ENCODE measurements around the gene FAM83C.

The FAM83C gene

DNA sequence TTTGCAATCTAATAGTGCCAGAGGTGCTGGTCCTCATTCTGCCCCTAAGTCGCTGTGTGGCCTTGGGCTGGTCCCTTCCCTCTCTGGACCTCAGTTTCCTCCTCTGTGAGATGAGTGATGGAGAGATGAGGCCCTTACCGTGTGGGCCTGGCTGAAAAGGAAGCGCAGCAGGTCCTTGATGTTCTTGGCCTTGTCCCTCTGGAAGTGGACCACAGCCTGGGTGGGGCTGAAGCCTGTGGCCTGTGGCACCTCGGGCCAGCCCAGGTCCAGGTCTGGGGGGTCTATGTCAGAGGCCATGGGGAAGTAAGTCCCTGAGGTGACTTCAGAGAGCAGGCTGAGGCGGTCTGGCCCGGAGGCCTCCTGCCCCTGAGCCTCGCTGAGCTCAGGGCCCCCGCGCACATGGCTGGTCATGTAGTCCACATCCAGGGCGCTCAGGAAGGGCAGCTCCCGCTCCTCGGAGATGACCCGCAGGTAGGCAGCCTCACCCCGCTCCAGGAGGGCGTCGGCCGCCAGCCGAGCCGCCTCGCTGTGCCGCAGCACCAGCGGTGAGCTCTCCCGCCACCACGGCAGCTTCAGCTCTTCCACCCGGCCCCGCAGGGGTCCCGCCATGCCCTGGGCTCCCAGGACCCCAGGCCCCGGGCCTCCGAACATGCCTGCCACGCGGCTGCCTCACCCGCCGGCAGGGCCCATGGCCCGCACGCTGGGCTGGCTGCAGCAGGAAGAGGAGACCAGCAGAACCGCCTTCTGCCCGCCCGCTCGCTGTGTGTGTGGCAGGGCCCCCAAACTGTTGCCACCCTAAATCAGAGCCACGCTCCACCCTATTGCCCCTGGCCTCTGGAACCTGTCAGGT lies at the start of gene FAM83C:
FAM83C (minus strand) TSS at position 772 of the 850 bp plus-strand sequence; CDS start at position 651, 121 bp downstream.
- in situ Hi-C loops (cut with MboI; ENCODE audit: low sequenced_read_pairs): no loop called here

DNA sequence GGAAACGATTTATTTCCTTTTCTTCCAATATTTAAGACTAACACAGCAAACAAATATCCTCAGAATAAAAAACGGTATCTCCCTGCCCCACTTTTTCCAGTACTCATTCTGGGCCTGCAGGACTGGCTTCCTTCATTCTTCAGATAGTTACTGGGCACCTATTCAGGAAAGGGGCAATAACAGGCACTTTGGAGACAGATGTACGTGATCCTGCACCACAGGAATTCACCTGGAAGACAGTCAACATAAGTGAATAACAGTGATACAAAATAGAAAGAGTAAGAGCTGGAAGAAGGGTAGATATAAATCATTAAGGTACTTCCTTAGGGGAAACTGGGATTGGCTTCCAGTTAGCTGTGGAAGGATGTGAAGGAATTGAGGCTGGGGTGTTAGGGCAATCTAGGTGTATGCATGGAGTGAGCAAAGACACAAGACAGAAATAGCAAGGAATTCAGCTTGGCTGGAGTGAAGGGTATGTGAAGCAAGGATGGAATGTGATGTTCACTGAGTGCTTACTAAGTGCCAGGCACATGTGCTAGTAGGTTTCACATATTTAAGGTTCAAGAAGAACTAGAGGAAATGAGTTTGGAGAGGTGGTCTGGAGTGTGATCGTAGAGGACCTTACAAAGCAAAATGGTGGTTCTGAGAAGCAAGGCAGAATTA lies 49.3 kb upstream of the FAM83C start:
- in situ Hi-C loops (cut with MboI; ENCODE audit: low sequenced_read_pairs): no loop called here

DNA sequence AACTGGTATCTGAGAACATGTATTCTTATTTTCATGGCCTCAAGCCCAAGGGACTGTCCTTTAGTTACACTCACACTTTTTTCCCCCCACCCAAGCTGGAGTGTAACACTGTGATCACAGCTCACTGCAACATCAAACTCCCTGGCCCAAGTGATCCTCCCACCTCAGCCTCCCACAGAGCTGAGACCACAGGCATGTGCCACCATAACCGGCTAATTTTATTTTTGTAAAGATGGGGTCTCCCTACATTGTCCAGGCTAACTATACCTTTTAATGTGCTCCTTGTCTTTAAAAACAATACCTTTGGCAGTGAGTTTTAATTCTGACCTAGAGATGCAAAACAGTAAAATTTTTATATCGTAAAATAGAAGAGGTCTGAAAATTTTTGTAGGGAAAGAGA lies 48.2 kb upstream of the FAM83C start:
- in situ Hi-C loops (cut with MboI; ENCODE audit: low sequenced_read_pairs): no loop called here

DNA sequence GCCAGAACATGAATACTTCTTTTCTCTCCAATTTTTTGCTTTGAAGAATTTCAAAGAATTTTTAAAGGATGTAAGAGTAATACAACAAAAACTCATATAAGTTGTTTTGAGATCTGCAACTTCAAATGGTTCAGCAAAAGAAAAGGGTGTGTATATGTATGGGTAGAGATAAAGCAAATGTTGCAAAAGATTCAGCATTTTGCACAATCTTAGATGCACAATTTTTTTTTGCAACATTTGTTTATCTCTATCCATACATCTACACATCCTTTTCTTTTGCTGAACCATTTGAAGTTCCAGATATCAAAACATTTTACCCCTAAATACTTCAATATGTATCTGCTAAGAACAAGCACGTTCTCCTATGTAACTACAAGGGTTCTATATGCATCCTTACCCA lies 47.4 kb upstream of the FAM83C start:
- in situ Hi-C loops (cut with MboI; ENCODE audit: low sequenced_read_pairs): no loop called here

DNA sequence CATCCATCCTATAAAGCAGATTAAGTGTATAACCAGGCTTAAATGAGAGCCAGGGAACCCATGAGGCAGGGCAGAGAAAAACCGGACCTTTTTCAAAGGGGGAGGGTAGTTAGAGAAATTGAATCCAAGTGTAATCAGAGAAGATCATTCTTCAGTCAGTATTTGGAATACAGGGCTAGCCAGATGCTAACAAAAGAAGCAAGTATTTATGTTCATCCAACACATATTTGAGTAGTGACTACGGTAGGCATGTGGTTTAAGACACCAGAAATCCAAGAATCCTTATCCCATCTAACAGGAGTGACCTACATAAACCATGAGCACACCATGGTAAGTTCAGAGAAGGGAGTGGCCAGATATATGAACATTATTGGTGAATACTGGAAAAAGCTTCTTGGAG lies 46.8 kb upstream of the FAM83C start:
- in situ Hi-C loops (cut with MboI; ENCODE audit: low sequenced_read_pairs): no loop called here

DNA sequence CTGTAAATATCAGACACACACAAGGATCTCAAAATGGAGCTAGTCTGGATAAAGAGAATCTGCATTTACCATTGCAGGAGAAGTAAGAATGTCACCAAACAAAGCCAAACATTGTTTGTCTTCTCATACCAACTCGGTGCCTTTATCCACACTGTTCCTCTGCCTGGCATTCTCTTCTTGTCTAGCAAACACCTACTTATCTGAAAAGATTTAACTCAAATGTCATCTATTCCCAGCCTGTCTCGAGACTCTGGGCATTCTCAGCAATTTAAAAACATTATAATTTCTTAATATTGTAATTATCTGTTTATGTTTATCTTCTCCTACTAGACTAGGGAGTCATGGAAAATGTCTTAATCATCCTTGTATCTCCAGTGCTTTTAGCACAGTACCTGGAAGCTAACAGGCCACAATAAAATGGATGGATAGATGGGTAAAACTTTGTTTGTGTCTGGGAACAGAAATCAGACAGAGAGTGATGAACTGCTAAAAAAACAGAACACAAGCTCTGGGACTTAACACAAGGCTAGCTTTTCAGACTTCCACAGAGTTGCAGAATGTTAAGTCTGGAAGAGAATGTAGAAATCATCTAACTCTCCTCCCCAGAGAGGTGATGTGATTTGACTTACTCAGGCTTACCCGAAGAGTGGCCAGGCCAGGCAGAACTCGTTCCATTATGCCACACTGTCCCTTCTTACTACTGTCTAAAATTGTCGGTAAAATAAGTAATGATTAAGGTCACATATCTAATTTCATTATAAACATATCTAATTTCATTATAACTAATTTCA lies 42.3 kb upstream of the FAM83C start:
- in situ Hi-C loops (cut with MboI; ENCODE audit: low sequenced_read_pairs): no loop called here

DNA sequence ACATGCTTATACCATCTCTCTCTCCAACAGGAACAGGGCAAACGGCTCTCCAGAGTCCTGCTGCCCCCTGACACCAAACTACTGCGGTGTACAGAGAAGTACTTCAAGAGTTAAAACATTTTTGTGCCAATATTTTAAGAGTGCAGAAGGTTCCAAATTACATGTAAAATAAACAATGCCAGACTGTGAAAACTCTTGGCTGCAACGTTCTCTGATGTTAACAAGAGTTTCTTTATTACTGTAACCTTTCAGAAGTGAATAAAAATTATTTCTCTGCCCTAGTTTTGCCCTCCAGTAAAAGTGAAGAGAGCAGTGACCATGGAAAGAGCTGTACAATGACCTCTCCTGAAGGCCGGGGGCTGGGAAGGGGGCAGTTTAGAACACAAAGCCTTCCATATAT lies 41.4 kb upstream of the FAM83C start:
- in situ Hi-C loops (cut with MboI; ENCODE audit: low sequenced_read_pairs): no loop called here

DNA sequence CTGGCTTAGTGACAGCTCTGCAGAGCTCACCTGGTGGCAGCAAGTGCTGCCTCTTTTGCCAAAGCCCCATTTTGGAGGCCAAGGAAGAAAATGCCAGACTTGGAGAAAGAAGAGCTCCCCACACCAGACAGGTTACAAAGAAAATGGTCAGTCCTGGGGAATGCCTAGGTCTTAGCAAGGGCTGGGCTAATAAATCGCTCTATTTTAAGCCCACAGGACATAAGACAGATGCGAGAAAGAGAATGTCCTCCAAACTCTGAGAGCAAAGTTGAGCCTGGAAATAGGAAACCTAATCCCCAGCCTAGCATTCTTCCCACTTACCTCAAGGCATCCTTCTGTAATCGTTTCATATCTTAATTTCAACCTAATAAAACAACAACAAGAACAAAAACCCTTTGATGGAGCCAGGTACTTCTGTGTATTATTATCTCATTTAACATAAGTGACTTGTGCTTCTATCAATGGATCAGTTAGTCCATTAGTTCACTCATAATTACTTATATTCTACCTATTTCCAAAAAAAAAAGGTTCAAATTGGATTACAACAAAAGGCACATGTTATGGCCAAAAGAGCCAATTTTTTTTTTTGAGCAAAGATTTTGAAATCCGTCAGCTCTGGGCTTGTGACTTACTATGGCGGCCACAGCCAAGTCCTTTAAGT lies 40.4 kb upstream of the FAM83C start:
- in situ Hi-C loops (cut with MboI; ENCODE audit: low sequenced_read_pairs): no loop called here

DNA sequence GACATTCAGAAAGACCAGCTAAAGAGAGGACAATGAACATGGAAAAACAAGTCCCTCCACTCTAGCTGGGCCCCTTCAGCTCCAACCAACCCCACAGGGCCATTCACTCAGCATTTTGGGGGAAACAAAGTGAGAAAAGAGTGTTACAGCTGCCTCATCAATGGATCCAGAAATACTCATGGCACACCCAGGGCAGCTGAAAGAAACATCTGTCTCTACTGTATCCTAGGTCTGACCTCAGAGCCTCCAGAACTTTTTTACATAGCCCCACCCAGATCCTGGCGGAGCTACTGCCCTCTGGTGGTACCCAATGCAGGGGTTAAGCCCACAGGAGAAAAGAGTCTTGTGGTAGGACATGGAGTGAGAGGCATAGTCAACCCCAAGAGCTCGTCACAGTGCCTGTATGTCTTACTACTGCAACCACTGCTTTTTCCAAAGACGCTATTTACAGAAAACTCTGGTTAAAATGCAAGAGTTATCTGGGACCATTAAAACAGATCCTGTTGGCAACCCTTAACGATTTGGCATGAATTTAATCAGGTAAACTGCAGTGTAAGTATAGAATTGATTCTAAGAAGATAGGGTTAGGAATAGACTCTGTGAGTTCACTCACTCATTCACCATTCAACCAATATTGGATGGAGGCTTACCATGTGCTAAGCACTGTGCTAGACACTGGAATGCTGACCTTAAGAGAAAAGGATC lies 37.4 kb upstream of the FAM83C start:
- in situ Hi-C loops (cut with MboI; ENCODE audit: low sequenced_read_pairs): no loop called here

DNA sequence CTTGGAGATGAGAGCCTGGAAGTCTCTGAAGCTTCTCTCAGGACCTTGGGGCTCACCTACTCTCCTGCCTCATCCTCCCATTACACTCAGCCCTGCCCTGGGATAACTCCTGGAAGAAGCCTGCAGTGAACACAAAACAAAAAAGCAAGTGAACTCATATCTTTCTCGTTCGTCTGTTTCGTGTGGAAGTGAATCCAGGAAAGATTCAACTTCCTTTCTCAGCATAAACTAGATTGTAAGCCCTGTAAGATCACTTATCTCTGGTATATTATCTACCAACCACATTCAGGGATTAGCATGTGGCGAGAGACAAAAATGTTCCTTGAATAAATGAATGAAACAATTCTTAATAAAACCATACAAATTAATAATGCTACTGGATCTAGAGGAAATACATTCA lies 36.5 kb upstream of the FAM83C start:
- in situ Hi-C loops (cut with MboI; ENCODE audit: low sequenced_read_pairs): no loop called here

DNA sequence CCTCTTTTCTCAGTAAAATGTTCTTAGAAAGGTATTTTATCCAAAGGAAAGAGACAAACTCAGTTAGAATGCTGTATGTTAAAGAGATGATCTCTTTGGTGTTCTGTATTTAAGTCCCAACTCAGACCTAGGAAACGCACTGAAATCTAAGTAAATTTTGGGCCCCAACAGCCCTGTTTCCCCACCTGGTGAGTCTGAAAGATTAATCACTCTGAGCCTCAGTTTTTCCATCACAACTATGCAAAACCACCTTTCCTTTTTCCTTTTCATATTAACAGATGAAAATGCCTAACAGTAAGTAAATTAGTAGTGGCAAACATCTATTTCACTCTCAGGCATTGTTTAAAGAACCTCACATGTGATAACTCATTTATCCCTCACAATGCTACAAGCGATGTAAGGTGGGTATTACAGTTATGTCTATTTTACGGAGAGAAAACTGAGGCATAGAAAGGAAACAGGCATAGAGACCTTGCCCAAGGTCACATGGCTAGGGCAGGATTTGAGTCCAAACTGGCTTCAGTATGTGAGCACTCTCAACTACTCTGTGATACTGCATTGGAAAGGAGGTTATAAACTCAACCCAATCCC lies 36.0 kb upstream of the FAM83C start:
- in situ Hi-C loops (cut with MboI; ENCODE audit: low sequenced_read_pairs): no loop called here

DNA sequence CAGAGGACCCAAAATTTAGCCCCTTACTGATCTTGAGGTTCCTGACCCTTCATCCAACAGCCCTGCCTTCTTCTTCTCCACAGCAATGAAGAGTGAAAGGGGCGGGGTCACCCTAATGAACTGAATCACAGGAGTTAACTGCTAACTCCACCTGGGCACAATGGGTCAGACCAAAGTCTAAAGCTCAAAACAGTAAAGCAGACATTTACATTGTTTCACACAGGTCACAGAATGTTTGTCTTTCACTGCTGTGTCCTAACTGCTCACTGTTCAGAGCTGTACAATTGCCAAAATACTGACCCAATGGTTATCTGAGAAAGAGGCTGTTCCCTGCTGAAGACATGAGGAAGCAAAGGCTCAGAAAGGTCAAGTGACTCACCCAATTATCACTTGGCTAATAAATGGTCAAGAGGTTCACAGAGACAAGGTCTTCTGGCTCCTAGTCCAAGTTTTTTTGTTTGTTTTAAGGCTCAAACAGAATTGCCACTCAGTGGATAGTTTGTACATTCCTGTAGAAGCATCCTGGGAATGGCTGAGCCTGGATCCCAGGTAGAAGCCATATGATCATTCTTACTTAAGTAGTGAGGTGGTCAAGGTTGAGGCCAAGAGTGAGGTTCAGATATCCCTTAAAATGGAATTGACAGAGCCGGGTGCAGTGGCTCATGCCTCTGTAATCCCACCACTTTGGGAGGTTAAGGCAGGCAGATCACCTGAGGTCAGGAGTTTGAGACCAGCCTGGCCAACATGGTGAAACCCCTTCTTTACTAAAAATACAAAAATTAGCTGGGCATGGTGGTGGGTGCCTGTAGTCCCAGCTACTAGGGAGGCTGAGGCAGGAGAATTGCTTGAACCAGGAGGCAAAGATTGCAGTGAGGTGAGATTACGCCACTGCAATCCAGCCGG lies 35.1 kb upstream of the FAM83C start:
- in situ Hi-C loops (cut with MboI; ENCODE audit: low sequenced_read_pairs): no loop called here

DNA sequence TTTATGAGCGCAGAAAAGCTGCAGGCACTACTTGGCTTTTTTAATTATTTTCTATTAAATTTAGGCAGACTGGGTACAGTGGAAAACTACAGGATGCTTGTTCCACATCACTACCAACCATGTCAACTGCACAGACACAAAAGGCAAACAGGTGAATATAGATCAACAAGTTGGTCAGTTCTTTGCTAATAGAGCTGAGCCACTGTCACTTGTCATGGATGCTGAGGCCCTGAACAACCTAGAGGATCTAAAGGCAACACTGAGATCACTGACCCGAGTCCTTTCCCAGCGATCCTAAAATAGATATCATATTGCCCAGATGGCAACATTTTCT lies 34.5 kb upstream of the FAM83C start:
- in situ Hi-C loops (cut with MboI; ENCODE audit: low sequenced_read_pairs): no loop called here

DNA sequence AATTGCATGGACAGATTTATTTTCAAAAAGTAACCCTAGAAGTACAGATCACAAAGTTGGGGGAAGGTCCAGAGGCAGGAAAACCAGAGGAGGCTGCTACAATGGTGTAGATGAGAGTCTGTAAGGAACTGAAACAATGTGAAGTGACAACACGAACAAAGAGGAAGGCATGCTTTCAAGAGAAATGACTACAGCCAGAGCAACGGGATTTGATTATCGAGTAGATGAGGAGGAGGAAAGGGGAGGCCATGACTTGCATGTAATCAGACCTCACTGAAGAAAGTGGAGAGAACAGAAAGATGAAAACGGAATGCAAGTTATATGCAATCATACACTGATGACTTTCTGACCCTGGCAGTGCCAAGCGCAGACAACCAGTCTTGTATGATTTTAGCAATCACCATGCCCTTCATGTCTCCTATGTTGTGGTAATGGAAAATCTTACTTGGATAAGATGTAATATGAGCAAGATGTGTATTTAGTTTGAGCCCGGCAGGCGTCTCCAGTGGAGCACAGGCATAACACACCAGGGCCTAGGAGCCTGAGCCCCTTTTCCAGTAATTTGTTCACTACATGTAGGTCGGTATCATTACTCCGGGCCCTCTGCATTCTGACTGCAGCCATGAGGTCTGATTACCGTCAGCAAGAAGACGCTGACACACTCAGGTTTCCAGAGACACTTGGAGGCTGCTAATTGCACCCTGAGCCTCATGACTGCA lies 34.0 kb upstream of the FAM83C start:
- in situ Hi-C loops (cut with MboI; ENCODE audit: low sequenced_read_pairs): no loop called here

DNA sequence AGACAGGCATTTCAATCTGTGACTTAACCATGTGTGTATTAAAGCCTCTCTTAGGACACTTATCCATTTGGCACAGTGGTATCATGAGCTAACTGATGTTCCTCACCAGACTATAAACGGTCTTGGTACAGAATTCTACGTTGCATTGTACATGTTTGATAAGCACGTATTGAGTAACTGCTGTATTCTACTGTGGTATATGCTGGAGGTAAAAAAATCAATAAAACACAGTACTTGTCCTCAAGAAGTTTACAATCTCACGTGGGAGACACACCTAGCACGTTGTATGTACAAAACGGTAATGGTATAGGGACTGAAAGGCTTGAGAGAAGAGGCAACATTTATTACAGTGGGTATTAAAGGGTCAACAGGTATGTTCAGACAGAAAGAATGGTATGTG lies 33.2 kb upstream of the FAM83C start:
- in situ Hi-C loops (cut with MboI; ENCODE audit: low sequenced_read_pairs): no loop called here

DNA sequence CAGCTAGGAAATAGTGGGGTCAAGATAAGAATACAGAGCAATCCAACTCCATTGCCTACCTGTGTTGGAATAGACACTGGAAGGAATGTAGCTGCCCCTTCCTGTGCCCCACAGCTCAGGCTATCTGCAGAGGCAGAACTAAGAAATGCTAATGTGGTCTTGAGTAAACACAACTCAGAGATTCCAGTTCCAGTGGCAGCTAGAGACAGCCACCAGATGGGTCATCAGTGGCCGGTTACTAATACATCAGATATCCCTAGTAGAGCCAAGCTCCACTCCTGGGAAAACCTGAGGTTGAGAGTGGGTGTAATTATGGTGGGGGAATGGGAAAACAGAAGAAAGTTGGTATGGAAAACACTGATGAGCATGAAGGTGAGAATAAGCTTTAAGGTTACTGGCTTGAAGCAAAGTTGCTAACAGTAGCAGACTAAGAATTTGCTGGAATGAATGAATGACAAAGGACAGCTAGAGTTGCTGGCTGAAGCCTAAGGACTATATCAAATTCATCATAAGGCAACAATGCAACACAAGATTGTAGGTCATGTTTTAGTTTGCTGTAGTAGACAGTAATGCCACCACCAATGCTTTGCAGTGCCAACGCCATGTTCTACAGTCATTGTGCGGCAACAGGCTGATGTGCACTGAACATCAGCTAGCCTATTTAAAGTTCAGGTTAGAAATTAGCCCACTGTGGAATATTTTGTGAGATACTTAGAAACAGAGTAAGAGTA lies 28.3 kb upstream of the FAM83C start:
- in situ Hi-C loops (cut with MboI; ENCODE audit: low sequenced_read_pairs): no loop called here

DNA sequence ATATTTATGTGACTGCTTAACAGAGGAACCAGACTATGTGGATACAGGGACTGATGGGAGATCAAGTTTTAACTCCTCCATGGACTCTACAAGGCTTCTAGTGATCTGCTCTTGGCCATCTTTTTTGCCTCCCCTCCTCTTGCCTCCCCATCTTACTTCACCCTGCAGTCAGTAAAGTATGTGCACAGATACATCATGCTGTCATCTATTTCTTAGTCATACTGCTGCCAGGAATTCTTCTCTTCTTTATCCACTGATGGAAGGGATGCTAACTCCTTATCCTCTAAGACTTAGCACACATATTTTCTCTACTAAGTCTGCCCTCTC lies 27.6 kb upstream of the FAM83C start:
- in situ Hi-C loops (cut with MboI; ENCODE audit: low sequenced_read_pairs): no loop called here

DNA sequence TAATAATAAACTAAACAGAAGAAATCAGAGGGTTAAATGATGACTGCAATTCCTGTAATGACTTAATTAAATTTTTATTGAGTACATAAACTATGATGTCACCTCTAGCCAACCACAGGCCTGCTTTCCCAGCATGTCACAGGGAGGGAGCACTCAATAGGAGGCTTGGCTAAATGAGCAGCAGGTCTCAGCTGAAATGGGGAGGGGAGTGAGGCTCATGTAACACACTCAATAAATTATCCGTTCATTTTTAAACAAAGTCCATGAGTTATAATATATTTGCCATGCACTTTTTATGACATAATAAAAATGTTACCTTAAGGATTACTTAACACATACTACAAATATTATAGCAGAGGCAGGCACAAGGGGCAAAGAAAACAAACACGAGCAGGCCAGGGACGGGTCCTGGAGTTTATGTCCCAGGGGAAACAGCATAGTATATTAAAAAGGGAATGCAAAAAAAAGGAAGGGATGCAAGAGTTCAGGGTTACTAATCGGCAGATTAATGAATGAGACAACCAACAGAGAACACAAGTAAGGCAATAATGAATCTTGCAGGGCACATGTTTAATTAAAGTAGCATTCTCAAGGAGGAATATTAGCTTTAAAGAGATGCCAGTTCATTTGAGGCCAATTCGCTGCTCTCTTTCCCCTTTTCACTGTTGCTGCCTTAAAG lies 27.1 kb upstream of the FAM83C start:
- in situ Hi-C loops (cut with MboI; ENCODE audit: low sequenced_read_pairs): no loop called here
